GM04503 (cell line): ENCODE results near the gene ZNF423.

Experiments used
- DNase-seq: peaks from one replicate; pipeline ENCODE4 v3.0.0-alpha.2; 2012; ENCODE audit warnings: low read depth

Gene ZNF423

DNA sequence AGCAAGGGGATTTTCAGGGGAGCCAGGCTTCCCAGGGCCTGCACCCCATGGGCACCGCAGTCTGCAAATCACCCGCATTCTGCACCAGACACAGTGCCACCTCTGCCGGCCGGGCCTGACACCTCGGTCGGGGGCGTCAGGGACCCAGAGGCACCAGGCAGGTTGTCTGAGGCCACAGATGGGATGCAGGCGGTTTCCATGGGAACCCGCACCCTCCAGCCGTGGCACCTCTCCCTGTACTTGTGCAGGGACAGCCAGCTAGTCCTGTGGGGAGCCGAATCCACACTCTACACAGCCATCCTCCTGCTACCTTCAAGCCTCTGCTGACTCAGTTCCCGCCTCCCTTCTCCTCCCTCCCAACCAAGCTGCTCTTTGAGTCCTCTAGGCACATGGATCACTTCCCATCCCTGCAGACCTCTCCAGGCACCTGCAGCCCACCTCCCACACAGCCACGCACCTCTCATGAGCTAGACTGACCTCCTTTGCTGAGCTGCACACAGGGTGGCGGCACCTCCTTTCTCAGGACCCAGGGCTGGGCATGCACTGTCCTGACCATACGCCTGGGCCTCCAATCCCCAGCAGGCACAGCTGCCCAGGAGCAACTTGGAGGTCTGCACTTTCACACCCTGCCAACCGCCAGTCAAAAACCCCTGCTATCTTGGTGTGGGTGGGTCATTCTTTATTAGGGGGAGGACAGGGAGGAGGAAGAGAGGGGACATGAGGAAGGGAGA is 362.9 kb downstream of the ZNF423 start:
- DNase-seq = no peak

DNA sequence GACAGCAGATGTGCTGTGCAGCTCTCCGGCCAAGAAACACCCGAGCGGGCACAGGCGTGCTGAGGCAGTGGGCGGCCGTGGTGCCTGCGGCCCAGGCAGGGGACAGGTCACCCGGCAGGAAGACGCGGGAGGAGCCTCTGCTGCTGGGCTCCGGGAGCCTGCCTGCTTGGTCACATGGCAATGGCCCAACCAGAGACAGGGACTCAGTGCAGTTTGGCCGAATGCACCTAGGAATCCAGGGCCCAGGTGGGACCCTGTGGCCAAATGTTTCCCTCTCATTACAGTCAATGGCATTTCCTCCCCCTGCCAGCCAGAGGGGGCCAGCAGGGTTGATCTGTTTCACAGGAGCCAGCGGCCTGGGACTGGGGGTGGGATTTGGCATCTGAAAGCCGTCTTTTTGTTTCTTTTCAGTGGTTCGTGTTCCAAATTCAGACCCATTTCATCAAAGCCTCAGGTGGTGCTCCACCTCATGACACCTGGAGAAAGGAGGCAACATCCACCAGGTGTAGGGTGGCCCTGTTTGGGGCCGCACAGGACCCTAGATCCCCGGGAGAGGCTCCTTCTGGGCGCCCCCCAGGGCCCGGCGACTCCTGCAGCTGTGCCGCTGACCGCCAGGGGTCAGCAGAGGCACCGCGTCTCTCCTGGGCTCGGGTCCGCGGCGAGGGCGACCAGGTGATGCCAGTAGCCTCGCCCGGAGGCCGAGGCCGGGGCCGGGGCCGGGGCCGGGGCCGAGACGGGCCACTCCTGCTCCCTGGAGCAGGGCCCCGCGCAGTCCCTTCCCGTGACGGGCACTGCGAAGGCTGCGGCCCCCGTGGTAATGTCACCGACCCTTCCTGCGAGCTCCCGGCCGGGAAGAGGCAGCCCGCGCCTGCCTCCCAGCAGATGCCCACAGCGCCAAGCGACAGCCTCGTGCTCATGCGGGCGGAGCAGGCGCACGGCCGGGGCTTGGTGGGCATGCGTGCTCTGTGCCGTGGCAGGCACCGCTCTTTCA is 363.8 kb downstream of the ZNF423 start:
- no peak for DNase-seq

- no peak for DNase-seq
These were observed 364.7 kb downstream of the ZNF423 start for GRCh38 chr16:49491106-49491670.

- DNase-seq = no peak
These were observed 365.6 kb downstream of the ZNF423 start for GRCh38 chr16:49490321-49490705.

GRCh38 chr16:49489686-49490320 is 366.1 kb downstream of the ZNF423 start:
- no peak for DNase-seq

GRCh38 chr16:49488740-49489525 is 367.0 kb downstream of the ZNF423 start:
- no peak for DNase-seq

GRCh38 chr16:49488336-49488735 is 367.6 kb downstream of the ZNF423 start:
- no peak for DNase-seq

- no peak for DNase-seq
These were observed 368.2 kb downstream of the ZNF423 start for GRCh38 chr16:49487746-49488145.

DNA sequence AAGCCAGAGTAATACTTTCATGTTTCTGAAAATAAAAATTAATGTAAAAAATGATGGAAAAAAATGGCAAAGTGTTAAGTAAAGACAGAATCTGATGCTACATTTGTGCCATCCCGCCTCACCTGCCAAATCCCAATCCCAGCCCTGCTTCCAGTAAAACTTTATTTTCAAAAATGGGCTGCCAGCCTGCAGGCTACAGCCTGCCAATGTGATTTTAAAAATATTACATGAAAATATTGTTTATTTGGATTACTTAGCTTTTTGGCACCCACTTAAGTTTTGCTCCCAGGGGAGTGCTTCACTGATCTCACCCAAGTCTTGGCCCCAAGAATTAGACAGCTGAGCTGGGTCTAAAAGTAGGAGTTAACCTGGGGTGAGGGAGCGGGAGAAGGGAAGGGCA is 369.5 kb downstream of the ZNF423 start:
- DNase-seq = no peak

DNA sequence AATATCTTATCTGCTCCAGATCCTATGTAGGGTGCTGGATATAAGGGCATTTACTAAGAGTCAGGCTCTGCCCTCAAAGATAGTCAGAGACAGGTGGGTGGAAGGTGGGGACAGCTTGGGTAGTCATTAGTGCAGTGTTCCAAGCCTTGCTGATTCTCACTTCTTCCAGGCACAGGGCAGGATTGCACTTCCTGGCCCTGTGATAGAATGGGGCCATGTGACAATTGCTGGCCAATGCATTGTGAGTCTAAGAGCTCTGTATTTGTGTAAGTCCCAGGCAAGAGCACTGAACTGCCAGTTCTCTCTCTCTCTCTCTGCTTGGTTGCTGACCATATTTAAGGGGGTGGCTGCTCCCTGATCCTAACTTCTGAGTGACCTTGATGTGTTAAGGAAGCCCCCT is 370.2 kb downstream of the ZNF423 start:
- no peak for DNase-seq

DNA sequence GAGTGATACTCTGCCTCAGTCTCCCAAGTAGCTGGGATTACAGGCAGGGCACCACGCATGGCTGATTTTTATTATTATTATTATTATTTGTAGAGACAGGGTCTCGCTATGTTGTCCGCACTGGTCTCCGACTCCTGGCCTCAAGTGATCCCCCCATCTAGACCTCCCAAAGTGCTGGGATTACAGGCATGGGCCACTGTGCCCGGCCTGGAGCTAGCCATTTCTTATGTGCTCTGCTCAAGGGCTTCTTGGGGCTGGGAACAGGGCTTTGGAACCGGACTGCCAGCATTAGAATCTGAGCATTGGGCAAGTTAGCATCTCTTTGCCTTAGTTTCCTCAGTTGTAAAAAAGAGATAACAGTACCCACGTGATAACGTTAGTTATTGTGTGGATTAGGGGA is 371.0 kb downstream of the ZNF423 start:
- no peak for DNase-seq

DNA sequence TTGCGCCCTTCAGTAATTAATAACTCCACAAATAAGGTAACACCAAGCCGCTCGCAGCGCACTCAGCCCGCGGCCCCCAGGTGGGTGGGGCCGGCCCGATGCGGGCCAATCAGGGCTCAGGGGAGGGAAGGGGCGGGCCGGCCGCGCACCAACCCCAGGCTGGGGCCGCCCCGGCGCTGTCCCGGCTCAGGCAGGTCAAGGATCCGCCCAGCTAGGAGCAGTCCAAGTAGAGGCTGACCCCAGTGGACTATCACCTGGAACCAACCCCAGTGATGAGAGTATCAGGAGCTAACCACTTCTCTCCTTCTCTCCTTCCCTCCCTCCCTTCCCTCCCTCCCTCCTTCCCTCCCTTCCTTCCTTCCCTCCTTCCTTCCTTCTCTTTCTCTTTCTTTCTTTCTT is 371.5 kb downstream of the ZNF423 start:
- DNase-seq = no peak

GRCh38 chr16:49483651-49484450 is 372.1 kb downstream of the ZNF423 start:
- DNase-seq = no peak

DNA sequence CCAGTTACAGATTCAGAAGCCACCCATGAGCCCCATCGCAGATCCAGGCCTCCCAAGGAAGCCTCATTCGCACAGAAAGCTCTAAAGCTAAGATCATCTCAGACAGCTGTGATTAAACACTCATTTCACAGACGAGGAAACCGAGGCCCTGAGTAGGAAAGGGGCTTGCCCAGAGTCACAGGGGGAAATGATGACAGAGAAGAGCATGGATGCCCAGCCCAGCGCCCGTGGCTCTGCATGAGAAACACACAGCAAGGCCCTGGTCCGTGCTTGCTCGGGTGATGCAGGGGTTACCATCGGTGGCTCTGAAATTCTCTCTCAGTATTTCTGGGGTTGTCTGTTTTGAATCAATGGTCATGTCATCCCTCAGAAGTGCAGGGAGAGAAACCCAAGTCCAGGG is 372.7 kb downstream of the ZNF423 start:
- DNase-seq = no peak

- DNase-seq = no peak
These were observed 373.2 kb downstream of the ZNF423 start for GRCh38 chr16:49482690-49483089.

GRCh38 chr16:49478616-49479015 is 377.3 kb downstream of the ZNF423 start:
- DNase-seq = no peak

DNA sequence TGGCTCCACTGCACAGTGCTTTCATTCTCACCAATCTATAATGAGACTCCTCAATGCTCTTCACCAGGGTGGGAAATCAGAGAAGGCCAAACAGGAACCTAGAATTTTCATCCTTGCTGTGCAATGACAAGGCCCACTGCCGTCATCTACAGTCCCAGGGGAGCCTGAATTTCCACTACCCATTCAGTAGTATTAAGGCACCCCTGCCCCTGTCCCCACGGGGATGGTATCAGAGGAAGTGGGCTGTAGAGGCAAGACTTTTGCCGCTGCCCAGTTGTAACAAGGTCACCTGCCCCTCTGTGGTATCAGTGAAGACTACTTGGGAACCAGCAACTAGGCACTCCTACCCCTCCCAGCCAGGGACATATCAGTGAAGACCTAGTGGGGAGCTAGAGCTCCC is 377.8 kb downstream of the ZNF423 start:
- DNase-seq = no peak

GRCh38 chr16:49477250-49477895 is 378.5 kb downstream of the ZNF423 start:
- no peak for DNase-seq

- no peak for DNase-seq
These were observed 381.2 kb downstream of the ZNF423 start for GRCh38 chr16:49474741-49475140.

DNA sequence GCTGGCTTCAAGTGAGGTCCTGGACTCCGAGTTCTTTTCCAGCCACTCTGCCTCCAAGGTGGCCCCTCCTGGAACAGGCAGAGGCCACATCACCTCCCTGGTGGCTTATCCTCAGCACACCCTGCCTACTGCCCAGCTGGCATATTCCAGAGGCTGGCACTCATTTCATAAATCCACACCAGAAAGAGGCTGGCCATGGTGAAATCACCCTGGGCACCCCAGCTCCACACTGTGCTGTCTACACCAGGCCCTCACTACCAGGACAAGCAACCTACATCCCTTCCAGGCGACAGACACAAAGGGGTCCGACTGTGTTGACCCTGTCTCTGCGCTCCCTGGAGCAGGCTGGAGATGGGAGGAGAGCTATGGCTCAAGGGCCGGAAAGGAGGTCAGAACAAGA is 382.1 kb downstream of the ZNF423 start:
- DNase-seq = no peak
